Progenitor cell of endocrine pancreas (in vitro differentiated cells): ENCODE measurements around the gene DEK. TPM values are rescaled to one million over a fixed set of nuclear protein-coding genes. Genes with fewer than 3 reads are reported as not detected.
"Not testable (repeated sequence)": the region's sequence is repeated elsewhere in the genome, so short reads cannot be mapped to it uniquely, and the experiment has no call there.

Source experiments
- DNase-seq: peaks from one replicate; pipeline ENCODE4 v3.0.0; 2021; ENCODE audit warnings: low spot score; ENCODE audit not compliant: unreplicated experiment
- H3K27ac Mint-ChIP-seq: 2 replicates; pipeline ENCODE4 v1.8.0; 2021; ENCODE audit warnings: mild to moderate bottlenecking, moderate library complexity, mixed read lengths
- H3K27me3 Mint-ChIP-seq: 2 replicates; pipeline ENCODE4 v1.8.0; 2021; ENCODE audit warnings: mixed read lengths
- H3K36me3 Mint-ChIP-seq: 2 replicates; pipeline ENCODE4 v1.8.0; 2022; ENCODE audit warnings: mixed read lengths; ENCODE audit not compliant: insufficient read depth
- H3K4me1 Mint-ChIP-seq: 2 replicates; pipeline ENCODE4 v1.8.0; 2021; ENCODE audit warnings: low read depth, mixed read lengths
- H3K4me3 Mint-ChIP-seq: 2 replicates; pipeline ENCODE4 v1.8.0; 2021; ENCODE audit warnings: low read depth, mild to moderate bottlenecking, moderate library complexity, mixed read lengths
- H3K9me3 Mint-ChIP-seq: 2 replicates; pipeline ENCODE4 v1.8.0; 2021; ENCODE audit warnings: low read depth, mixed read lengths
- total RNA-seq: library from RNA; stranded (reverse); gene quantifications from 2 replicates; pipeline ENCODE4 v1.2.1, GENCODE V29; 2021
- TF ChIP-seq, protein P1 (sequence below): fragments of 200-600 bp; sonication (generic); IDR thresholded peaks from one replicate; pipeline ENCODE4 v1.5.0; 2021; ENCODE audit warnings: antibody characterized with exemption, mild to moderate bottlenecking; ENCODE audit not compliant: unreplicated experiment

Gene DEK
- total RNA-seq, 1 donor from 2014 or later, result 120 TPM

GRCh38 chr6:18209539-18210197 lies 54.7 kb downstream of the DEK start:
- peak overlapping the region; percentile 17 for H3K27ac Mint-ChIP-seq
- no peak overlapping the region for H3K4me3 Mint-ChIP-seq
- DNase-seq, result no peak
- H3K4me1 Mint-ChIP-seq, result no peaks in the 10 kb centered on the region
- H3K27me3 Mint-ChIP-seq, result no peaks in the 10 kb centered on the region
- no peaks in the 10 kb centered on the region for H3K9me3 Mint-ChIP-seq
- TF ChIP-seq, protein P1, sequence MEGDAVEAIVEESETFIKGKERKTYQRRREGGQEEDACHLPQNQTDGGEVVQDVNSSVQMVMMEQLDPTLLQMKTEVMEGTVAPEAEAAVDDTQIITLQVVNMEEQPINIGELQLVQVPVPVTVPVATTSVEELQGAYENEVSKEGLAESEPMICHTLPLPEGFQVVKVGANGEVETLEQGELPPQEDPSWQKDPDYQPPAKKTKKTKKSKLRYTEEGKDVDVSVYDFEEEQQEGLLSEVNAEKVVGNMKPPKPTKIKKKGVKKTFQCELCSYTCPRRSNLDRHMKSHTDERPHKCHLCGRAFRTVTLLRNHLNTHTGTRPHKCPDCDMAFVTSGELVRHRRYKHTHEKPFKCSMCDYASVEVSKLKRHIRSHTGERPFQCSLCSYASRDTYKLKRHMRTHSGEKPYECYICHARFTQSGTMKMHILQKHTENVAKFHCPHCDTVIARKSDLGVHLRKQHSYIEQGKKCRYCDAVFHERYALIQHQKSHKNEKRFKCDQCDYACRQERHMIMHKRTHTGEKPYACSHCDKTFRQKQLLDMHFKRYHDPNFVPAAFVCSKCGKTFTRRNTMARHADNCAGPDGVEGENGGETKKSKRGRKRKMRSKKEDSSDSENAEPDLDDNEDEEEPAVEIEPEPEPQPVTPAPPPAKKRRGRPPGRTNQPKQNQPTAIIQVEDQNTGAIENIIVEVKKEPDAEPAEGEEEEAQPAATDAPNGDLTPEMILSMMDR, result no peak
- H3K36me3 Mint-ChIP-seq, result peaks cover 11% of the 10 kb centered on the region

DNA sequence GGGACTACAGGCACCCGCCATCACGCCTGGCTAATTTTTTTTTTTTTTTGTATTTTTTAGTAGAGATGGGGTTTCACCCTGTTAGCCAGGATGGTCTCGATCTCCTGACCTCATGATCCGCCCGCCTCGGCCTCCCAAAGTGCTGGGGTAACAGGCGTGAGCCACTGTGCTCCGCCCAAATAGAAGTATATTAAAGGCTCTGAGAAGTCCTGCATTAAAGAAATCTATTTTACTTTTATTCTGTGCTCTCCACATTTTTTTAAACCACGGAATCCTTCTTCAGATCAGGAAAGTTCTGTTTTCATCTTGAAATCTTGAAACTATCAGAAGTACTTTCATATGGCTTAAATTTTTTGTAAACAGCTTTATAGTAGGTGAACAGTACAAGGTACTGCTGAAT lies 55.6 kb downstream of the DEK start:
- H3K27me3 Mint-ChIP-seq, H3K27ac Mint-ChIP-seq, H3K4me1 Mint-ChIP-seq, H3K9me3 Mint-ChIP-seq, DNase-seq, H3K4me3 Mint-ChIP-seq: not testable (repeated sequence)
- peaks cover 10% of the 10 kb centered on the region for H3K36me3 Mint-ChIP-seq

DNA sequence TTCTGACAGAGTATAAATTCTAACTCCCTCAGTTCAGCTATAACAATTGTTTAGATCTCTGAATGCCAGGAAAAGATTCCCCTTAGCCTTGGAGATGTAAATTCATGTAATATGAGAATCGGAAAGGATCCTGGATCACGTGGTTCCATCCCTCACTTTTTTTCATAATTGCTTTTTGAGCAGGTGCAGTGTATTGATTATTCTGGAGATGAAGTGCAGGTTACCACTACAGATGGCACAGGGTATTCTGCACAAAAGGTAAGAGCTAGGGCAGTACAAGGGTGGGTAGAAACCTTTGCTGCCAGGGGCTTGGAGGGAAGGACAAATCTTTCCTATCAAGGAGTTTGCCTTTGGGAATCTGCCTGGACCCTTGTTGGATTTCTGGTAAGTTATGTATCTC lies 56.4 kb downstream of the DEK start:
- no peaks in the 10 kb centered on the region for H3K9me3 Mint-ChIP-seq
- H3K36me3 Mint-ChIP-seq, result peaks cover 10% of the 10 kb centered on the region
- H3K4me3 Mint-ChIP-seq, result no peak overlapping the region
- TF ChIP-seq, protein P1, result no peak
- no peak for DNase-seq
- no peaks in the 10 kb centered on the region for H3K4me1 Mint-ChIP-seq
- peak overlapping the region; percentile 43 for H3K27ac Mint-ChIP-seq
- no peaks in the 10 kb centered on the region for H3K27me3 Mint-ChIP-seq

- H3K4me1 Mint-ChIP-seq, result no peaks in the 10 kb centered on the region
- H3K27me3 Mint-ChIP-seq, result no peaks in the 10 kb centered on the region
- no peak overlapping the region for H3K4me3 Mint-ChIP-seq
- H3K9me3 Mint-ChIP-seq, result no peaks in the 10 kb centered on the region
- peak overlapping the region; percentile 43 for H3K27ac Mint-ChIP-seq
- DNase-seq, result no peak
- TF ChIP-seq, protein P1, result no peak
- H3K36me3 Mint-ChIP-seq, result peaks cover 12% of the 10 kb centered on the region
These were observed 56.9 kb downstream of the DEK start for GRCh38 chr6:18207438-18207837.

DNA sequence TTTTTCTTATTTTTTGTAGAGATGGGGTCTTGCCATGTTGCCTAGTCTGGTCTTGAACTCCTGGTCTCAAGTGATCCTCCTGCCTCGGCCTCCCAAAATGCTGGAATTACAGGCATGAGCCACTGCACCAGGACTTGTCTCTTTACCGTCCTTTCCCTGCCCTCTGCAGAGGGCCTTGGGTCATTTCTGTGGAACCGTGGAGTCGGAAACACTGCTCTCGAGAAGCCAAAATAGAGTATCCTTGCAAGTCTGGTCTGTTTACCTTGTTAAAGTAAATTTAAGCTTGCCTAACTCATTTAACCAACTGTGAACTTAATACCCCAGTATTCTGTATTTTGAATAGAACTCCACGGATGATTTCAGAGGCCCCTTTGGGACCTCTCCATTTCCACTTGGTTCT lies 57.7 kb downstream of the DEK start:
- Mint-ChIP-seq H3K4me3 (no peak overlapping the region), H3K27ac (no peak overlapping the region), H3K4me1 (no peaks in the 10 kb centered on the region), H3K27me3 (no peaks in the 10 kb centered on the region), H3K9me3 (no peaks in the 10 kb centered on the region), H3K36me3 (peaks cover 11% of the 10 kb centered on the region)
- no peak for DNase-seq
- TF ChIP-seq, protein P1, result no peak

DNA sequence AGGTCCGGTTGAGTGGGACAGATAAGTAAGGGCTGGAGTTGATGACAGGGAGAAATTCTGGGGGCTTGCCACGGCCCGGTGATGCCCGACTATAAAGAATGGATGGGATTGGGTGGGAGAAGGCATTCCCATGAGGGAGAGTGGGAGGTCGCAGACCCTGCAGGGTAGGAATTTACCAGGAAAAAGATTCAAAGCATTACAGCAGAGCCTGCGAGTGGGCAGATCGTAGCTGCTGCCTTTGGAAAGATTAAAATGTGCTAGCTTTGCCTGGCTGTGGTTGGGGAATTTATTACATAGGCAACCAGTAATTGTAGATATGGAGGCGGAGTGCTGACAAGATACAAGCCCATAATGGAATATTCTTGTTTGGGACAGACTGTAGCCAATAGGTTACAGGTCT lies 59.6 kb downstream of the DEK start:
- no peaks in the 10 kb centered on the region for H3K9me3 Mint-ChIP-seq
- no peaks in the 10 kb centered on the region for H3K4me1 Mint-ChIP-seq
- H3K4me3 Mint-ChIP-seq, result no peak overlapping the region
- DNase-seq, result no peak
- peaks cover 12% of the 10 kb centered on the region for H3K36me3 Mint-ChIP-seq
- H3K27me3 Mint-ChIP-seq, result no peaks in the 10 kb centered on the region
- no peak overlapping the region for H3K27ac Mint-ChIP-seq
- TF ChIP-seq, protein P1, result no peak
